Forelimb muscle (tissue), 1 donor: ENCODE results near the gene GLB1L. TPM values are rescaled to one million over a fixed set of nuclear protein-coding genes. Genes with fewer than 3 reads are reported as not detected.
A peak's percentile ranks its signal among the peaks of the same experiment; 100 is the strongest.
"Not testable (repeated sequence)": the region's sequence is repeated elsewhere in the genome, so short reads cannot be mapped to it uniquely, and the experiment has no call there.

Source experiments
- DNase-seq: peaks from one replicate; pipeline ENCODE4 v3.0.0-alpha.2; 2013; ENCODE audit warnings: low read depth
- polyA plus RNA-seq: library from polyadenylated mRNA; unstranded; fragments of 120-200 nt; gene quantifications from one replicate; pipeline ENCODE4 v1.2.1, GENCODE V29; 2013; ENCODE audit not compliant: insufficient read length

The GLB1L gene
- 3.6 TPM for polyA plus RNA-seq

DNA sequence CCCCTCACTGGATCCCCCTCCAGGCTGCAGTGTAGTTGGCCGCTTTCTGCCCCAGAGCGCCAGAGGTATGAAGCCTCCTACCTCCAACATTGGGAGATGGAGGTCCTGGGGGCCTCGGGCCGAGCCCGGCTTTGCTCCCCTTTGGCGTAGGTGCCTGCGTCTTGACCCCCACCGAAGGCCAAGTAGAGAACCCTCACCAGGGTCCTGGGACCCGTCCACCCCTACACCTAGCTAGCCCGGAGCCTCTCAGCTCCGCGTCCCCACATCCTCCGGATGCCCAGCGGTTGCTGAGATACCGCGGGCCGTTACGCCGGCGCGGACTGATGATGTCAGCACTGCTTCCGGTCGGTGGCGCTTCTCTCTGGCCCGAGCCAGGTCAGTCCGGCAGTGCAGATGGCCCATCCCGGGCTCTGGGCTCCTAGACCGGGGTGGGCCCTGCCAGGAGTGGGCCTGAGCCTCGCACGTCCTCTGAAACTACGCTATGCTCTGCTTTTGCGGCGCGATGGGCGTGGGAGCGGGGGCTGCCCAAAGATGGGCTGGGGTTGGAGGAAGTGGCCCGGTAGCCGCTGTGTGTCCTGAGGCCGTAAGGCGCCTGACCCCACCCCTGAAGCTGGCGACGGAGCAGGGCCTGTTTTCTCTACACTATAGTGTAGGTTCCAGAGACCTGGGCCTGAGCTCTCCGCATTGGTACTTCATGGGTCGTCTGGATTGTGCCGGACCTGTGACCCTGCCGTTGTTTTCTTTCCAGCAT, at the start of gene GLB1L, which contains the start of gene STK16:
GLB1L (minus strand) TSS at position 297 of the 751 bp plus-strand sequence. CDS start 1,871 bp downstream, outside the sequence.
STK16 (plus strand) TSS at position 332 of the 751 bp plus-strand sequence. CDS start 521 bp downstream, outside the sequence.
- peak; percentile 77 for DNase-seq

GRCh38 chr2:219294356-219295351, 49.4 kb upstream of the GLB1L start:
- DNase-seq = no peak

DNA sequence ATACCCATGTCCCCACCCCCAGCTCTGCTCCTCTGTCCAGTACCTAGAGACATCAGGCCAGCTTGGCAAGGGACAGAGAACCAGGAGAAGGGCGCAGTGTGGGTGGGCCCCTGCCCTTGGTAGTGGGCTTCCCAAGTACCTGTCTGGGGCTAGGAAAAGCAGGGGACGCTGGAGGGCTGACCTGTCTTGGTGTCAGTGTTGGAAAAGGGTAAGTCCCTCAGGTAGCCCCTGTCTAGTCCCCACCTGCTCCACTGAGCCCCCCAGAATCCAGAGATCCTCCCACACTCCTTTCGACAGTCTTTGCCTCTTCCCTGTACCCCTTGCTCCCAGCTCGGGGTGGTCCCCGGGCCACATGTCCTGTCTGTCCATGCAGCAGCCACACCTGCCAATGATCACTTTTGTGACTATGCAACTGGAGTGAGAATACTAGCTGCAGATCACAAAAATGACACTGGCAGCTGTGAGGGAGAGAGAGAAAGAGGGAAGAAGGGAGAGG, 48.5 kb upstream of the GLB1L start:
- DNase-seq = no peak

GRCh38 chr2:219292616-219293015, 47.4 kb upstream of the GLB1L start:
- no peak for DNase-seq

GRCh38 chr2:219291910-219292490, 46.8 kb upstream of the GLB1L start:
- DNase-seq = no peak

DNA sequence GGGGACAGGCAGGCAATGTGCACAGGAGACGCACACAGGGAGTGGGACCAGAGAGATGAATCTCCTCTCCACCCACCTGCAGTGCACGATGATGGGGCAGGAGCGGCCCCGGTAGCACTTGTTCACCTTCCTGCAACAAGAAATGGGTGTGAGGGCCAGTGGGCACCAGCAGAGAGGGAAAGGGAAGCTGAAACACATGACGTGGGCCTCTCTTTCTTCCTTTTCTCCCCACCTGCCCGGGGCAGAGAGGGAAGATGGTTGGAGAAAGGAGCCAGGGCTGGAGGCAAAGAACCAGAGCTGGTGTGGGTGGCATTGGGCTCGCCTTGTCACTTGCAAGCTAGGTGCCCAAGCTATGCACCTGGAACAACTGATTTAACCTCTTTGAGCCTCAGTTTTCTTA, 46.1 kb upstream of the GLB1L start:
- no peak for DNase-seq

DNA sequence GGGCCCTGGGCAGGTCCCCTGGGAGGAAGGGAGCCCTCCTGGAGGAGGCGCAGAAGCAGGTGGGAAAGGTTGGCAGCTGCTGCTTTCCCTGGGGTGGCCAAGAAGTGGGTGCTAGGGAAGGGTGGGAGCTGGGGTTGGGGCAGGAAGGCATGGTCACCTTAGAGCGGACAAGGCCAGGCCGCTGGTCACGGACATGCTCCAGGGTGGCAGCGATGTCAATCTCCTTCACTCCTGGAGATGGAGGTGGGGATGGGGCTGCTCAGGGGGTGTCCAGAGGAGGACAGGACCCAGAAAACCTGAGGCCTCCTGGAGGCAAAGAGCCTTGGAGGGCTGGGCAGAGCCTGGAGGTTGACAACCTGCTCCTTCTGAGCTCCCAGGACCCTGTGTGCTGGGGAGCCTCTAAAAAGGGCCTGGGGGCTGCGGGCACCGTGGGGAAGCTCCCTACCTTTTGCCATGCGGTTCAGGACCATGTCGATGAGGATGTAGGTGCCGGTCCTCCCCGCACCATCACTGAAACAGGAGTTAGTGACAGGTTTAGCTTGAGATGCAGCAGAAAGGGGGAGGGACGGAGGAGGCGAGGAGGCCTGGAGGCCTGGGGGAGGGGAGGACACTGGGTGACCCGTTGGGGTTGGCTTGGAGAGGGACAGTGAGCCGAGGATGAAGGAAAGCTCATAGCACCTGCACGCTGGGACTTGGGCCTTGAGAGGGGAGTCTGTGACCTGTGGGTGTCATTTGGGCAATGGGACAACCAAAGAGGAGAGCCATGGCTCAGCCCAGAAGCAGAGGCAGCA, 45.3 kb upstream of the GLB1L start:
- no peak for DNase-seq

- DNase-seq = peak; percentile 75
Measured at GRCh38 chr2:219289537-219290361, 44.5 kb upstream of the GLB1L start.

DNA sequence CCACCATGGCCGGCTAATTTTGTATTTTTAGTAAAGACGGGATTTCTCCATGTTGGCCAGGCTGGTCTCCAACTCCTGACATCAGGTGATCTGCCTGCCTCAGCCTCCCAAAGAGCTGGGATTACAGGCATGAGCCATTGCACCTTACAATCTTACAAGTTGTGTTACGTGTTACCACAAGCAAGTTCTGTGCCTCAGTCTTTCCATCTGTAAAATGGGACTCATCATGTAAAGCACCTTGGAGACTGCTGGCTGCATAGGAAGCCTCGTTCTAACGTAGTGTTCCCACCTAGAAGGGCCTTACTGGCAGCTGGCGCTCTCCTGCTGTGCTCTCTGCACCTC, 43.9 kb upstream of the GLB1L start:
- no peak for DNase-seq

GRCh38 chr2:219287580-219288265, 42.5 kb upstream of the GLB1L start:
- no peak for DNase-seq

DNA sequence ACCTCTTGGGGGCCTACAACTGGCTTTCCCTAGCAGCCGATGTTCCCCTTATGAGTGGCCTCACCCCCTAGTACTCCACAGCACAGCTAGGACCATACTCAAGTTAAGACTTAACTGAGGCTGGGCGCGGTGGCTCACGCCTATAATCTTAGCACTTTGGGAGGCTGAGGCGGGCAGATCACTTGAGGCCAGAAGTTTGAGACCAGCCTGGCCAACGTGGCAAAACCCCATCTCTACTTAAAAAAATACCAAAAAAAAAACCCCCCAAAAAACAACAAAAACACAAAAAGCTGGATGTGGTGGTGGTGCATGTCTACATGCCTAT, 41.8 kb upstream of the GLB1L start:
- not testable (repeated sequence) for DNase-seq

DNA sequence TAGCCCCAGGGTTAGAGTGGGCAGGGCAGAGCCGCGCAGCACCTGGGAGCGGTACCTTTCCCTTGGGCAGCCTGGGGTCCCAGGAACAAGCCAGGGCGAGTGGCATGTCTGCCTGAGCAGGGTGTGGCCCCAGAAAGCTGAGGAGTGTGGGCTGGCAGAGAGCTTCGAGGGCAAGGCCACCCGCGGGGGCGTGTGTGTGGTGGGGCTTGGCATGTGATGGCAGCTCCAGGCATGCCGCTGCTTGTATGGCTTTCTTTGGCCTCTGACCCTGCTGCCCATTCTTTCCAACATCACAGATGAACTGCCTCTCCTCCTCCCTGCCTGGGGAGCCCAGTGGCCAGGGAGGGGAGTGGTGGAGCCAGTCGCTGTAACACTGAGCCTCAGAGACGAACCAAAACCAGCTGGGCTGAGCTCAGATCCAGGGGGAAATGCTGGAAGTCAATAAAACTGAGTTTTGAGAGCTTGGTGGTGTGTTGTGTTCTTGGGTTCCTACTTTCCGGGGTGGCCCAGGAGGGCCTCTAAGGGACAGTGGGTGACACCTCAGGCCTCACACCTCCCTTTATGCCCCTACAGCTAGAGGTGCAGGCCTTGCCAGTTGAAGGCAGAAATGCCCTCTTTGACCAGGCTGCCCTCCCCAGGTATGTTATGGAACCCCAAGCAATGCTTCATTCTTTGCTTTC, 41.3 kb upstream of the GLB1L start:
- no peak for DNase-seq

DNA sequence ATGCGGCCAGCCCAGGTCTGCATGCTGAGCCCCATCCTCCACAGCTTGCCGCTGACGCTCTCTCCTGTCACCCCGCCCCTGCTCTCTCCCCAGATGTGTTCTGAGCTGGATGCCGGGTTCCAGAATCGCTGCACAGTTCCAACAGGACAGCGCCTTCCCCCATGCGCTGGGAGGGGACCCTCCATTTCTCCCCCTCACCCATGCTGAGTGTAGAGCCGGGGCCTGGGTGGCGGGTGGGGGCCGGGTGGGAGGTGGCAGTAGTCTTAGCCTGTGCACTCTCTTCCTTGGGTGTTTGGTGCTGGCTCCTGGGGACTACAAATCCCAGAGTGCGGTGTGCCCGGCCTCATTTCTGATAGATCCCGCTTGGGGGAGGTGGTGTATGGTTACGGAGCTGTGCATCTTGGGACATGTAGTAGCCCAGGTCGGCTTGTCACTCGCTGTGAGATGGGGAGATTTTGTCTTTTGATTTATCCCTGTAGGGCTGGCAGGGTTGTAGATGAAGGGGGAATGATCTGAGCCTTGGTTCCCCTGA, 40.7 kb upstream of the GLB1L start:
- DNase-seq = no peak

DNA sequence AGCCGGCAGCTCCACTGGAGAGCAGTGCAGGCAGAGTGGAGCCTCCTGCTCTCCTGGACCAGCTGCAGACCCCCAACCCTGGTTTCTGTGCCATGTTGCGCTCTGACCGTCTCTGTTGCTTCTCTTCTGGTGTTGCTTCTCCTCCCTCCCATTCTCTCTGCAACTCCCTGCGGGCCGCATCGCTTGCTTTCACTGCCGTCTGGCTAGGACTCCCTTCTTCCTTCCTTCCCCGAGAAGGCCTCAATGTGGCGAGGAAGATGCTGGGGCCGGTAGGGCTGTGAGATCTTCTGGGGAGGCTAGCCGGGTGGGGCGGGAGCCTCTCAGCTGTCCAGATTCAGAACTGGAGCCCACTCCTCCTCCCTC, 40.1 kb upstream of the GLB1L start:
- no peak for DNase-seq

- DNase-seq = no peak
Measured at GRCh38 chr2:219284501-219285372, 39.5 kb upstream of the GLB1L start.

- DNase-seq = no peak
Measured at GRCh38 chr2:219282943-219283581, 37.8 kb upstream of the GLB1L start.

DNA sequence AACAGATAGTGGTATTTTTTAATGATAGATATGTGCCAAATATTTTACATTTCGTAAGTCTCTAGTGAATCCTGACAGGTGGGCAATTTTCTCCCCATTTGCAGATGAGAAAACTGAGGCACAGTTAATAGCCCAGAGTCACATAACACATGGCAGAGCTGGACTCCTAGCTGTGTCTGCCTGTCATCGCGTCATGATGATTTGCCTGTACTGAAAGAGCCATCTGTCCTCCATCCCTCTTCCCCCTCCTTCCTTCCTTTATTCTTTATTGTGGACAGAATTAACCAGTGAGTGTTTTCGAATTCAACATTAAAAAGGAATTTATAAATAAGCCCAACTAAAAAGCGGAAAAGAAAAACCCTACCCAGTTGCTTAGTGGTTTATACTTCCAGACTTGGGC, 37.1 kb upstream of the GLB1L start:
- DNase-seq = no peak

- DNase-seq = no peak
Measured at GRCh38 chr2:219281588-219281987, 36.3 kb upstream of the GLB1L start.
